Right lobe of liver (tissue), 6 donors: Measurements from ENCODE around the gene KEL. TPM values are rescaled to one million over a fixed set of nuclear protein-coding genes. Genes with fewer than 3 reads are reported as not detected.

Source experiments
- ATAC-seq, 4 donors: fragments of 200-7000 bp; cut with Tn5 transposase; one replicate each; pipeline ENCODE4 v1.9.1; 2020; ENCODE audit warnings: mild to moderate bottlenecking in 4 of 4, moderate library complexity in 4 of 4
- DNase-seq, 3 donors: peaks; one replicate each; pipeline ENCODE4 v3.0.0-alpha.2; 2020
- H3K27ac ChIP-seq, 3 donors: fragments of 200-600 bp; one replicate each; pipeline ENCODE4 v1.8.0; 2022
- H3K27me3 ChIP-seq, 2 donors: fragments of 200-600 bp; one replicate each; pipeline ENCODE4 v1.8.0; 2022
- H3K36me3 ChIP-seq, 4 donors: fragments of 200-600 bp; sonication (generic) in 1 of 4; one replicate each; pipeline versions ENCODE4 v1.5.1 to v1.8.0; 2017 to 2022; ENCODE audit warnings: control low read depth in 1 of 4
- H3K4me1 ChIP-seq, 4 donors: fragments of 200-600 bp; sonication (generic) in 1 of 4; one replicate each; pipeline versions ENCODE4 v1.5.1 to v1.8.0; 2017 to 2022; ENCODE audit warnings: control low read depth in 1 of 4
- H3K4me3 ChIP-seq, 3 donors: fragments of 200-600 bp; one replicate each; pipeline ENCODE4 v1.8.0; 2022
- H3K9me3 ChIP-seq, 4 donors: fragments of 200-600 bp; sonication (generic) in 1 of 4; one replicate each; pipeline versions ENCODE4 v1.5.1 to v1.8.0; 2017 to 2022; ENCODE audit warnings: control low read depth in 1 of 4
- CTCF ChIP-seq, 4 donors: fragments of 200-600 bp in 3 of 4; fragments of 450-650 bp in 1 of 4; IDR thresholded peaks; one replicate each; pipeline versions ENCODE4 v1.5.1 to v1.8.0; 2016 to 2022; ENCODE audit warnings: antibody characterized with exemption in 4 of 4, mild to moderate bottlenecking in 2 of 4
- POLR2A ChIP-seq: fragments of 450-650 bp; IDR thresholded peaks from one replicate; pipeline ENCODE4 v1.6.1; 2017; ENCODE audit warnings: antibody characterized with exemption, mild to moderate bottlenecking
- WGBS: methylation state at CpG from one replicate; pipeline ENCODE4 v1.1.6; 2018; ENCODE audit warnings: low coverage, low lambda C conversion rate; ENCODE audit not compliant: insufficient coverage; ENCODE audit errors: missing lambda C conversion rate; 5-methylcytosine and 5-hydroxymethylcytosine counted together
- intact Hi-C, 2 donors: fragments of 100-400 bp; cut with DNase I; formaldehyde crosslinking; loops; one replicate each; pipeline versions ENCODE4 v1.11.2 to v1.14.1; 2022
- total RNA-seq, 6 experiments: library from RNA; depleted of rRNA in 2 of 6; stranded (reverse); fragments of >200 nt in 2 of 6; fragmentation: NEBNext Ultra II Directional in 3 of 6; extraction: Animal tissue kit (Norgen Biotek cat#: 25700) in 3 of 6; gene quantifications; one replicate each; pipeline versions ENCODE4 v1.1.0 to v1.2.4, GENCODE V29; 2016 to 2023
- donor health status: DM: no; HTN: yes; CAD: no.
- donor health status: DM: no; HTN: no; CAD: no.
- donor health status: DM: no; HTN: no; CAD: no.
- donor health status: DM: no; HTN: yes; CAD: no.
- donor health status: DM: no; HTN: yes; CAD: no.

Gene KEL
- total RNA-seq, 6 experiments from 2014 or later, result 0.46 to 2.0 (median 1.4) TPM; not detected in 3

- no peaks in the 10 kb centered on the region for H3K9me3 ChIP-seq
- no peaks in the 10 kb centered on the region for H3K36me3 ChIP-seq
- ATAC-seq (no peak), DNase-seq (no peak)
- intact Hi-C loops, result no loop called here
- H3K27me3 ChIP-seq, result no peaks in the 10 kb centered on the region
- TF ChIP-seq CTCF (IDR thresholded peaks at IDR 0.05) (no peak), POLR2A (no peak)
- H3K27ac ChIP-seq, result no peak overlapping the region
- no peaks in the 10 kb centered on the region for H3K4me1 ChIP-seq
- no peak overlapping the region for H3K4me3 ChIP-seq
Observed at GRCh38 chr7:142954680-142955268, 7.4 kb downstream of the KEL start.

- Histone ChIP-seq H3K27me3 (no peaks in the 10 kb centered on the region), H3K36me3 (no peaks in the 10 kb centered on the region), H3K27ac (no peak overlapping the region), H3K9me3 (no peaks in the 10 kb centered on the region), H3K4me1 (no peaks in the 10 kb centered on the region), H3K4me3 (no peak overlapping the region)
- intact Hi-C loops, result no loop called here
- TF ChIP-seq POLR2A, result no peak
- TF ChIP-seq CTCF (IDR thresholded peaks at IDR 0.05), result no peak
- DNase-seq (no peak), ATAC-seq (no peak)
Observed at GRCh38 chr7:142950235-142950634, 11.9 kb downstream of the KEL start.

- WGBS, result 29% methylated on average over 1 of the region's 4 CpGs
Observed at GRCh38 chr7:142948603-142949002, 13.6 kb downstream of the KEL start.

GRCh38 chr7:142945001-142945400, 17.2 kb downstream of the KEL start:
- no peaks in the 10 kb centered on the region for H3K36me3 ChIP-seq
- H3K27ac ChIP-seq, result no peak overlapping the region
- no peak for ATAC-seq
- TF ChIP-seq POLR2A (no peak), CTCF (IDR thresholded peaks at IDR 0.05) (no peak)
- no peaks in the 10 kb centered on the region for H3K27me3 ChIP-seq
- no peak for DNase-seq
- 24% methylated on average over 2 of the region's 3 CpGs for WGBS
- intact Hi-C loops, result no loop called here
- H3K4me3 ChIP-seq, result no peak overlapping the region
- H3K9me3 ChIP-seq, result no peaks in the 10 kb centered on the region
- no peaks in the 10 kb centered on the region for H3K4me1 ChIP-seq

More at GRCh38 chr7:142948603-142949002, 13.6 kb downstream of the KEL start:
- TF ChIP-seq POLR2A (no peak), CTCF (IDR thresholded peaks at IDR 0.05) (no peak)
- H3K27me3 ChIP-seq, result no peaks in the 10 kb centered on the region
- no peaks in the 10 kb centered on the region for H3K9me3 ChIP-seq
- no peak overlapping the region for H3K27ac ChIP-seq
- DNase-seq (no peak), ATAC-seq (no peak)
- no peaks in the 10 kb centered on the region for H3K36me3 ChIP-seq
- H3K4me1 ChIP-seq, result no peaks in the 10 kb centered on the region
- H3K4me3 ChIP-seq, result no peak overlapping the region
- intact Hi-C loops, result no loop called here

GRCh38 chr7:142943706-142944268, 18.4 kb downstream of the KEL start:
- Histone ChIP-seq H3K36me3 (no peaks in the 10 kb centered on the region), H3K4me1 (no peaks in the 10 kb centered on the region), H3K27ac (no peak overlapping the region), H3K27me3 (no peaks in the 10 kb centered on the region), H3K9me3 (no peaks in the 10 kb centered on the region), H3K4me3 (no peak overlapping the region)
- 40% methylated on average over 1 of the region's 7 CpGs for WGBS
- no peak for ATAC-seq
- TF ChIP-seq POLR2A, result no peak
- no peak for TF ChIP-seq CTCF (IDR thresholded peaks at IDR 0.05)
- intact Hi-C loops, result no loop called here
- no peak for DNase-seq
